Activated naive CD4-positive, alpha-beta T cell treated with anti-CD3 and anti-CD28 coated beads, Interleukin-2, amount 10 ng/mL, durations not matched to agents 7 days and 5 days (primary cell): Measurements from ENCODE around the gene SKIC8.

Experiments
- CTCF ChIA-PET: fragments of 350-600 bp; sonication (Branson Sonifier 250); formaldehyde crosslinking; loops from one replicate; lab custom pipeline; 2021; ENCODE audit warnings: antibody characterized with exemption; lab: Charles Lee
- DNase-seq: peaks from one replicate; pipeline ENCODE4 v3.0.0-alpha.2; 2020
- H3K27ac Mint-ChIP-seq: one replicate; pipeline ENCODE4 v1.8.0; 2021; ENCODE audit warnings: mild to moderate bottlenecking, moderate library complexity, mixed read lengths
- H3K27me3 Mint-ChIP-seq: one replicate; pipeline ENCODE4 v1.8.0; 2021; ENCODE audit warnings: mild to moderate bottlenecking, mixed read lengths
- H3K36me3 Mint-ChIP-seq: one replicate; pipeline ENCODE4 v1.8.0; 2021; ENCODE audit warnings: mixed read lengths
- H3K4me1 Mint-ChIP-seq: one replicate; pipeline ENCODE4 v1.8.0; 2021; ENCODE audit warnings: mixed read lengths
- H3K4me3 Mint-ChIP-seq: one replicate; pipeline ENCODE4 v1.8.0; 2021; ENCODE audit warnings: mild to moderate bottlenecking, moderate library complexity, mixed read lengths
- H3K9me3 Mint-ChIP-seq: one replicate; pipeline ENCODE4 v1.8.0; 2021; ENCODE audit warnings: mixed read lengths

The SKIC8 gene

GRCh38 chr15:78292219-78292618, 7.2 kb downstream of the SKIC8 start:
- CTCF ChIA-PET, result interaction anchor here (0.6 kb wide), 1 partner anchor 326 kb away, joined by 3 read pairs; no protein-coding TSS in a partner anchor
- H3K4me1 Mint-ChIP-seq, result peaks cover 5% of the 10 kb centered on the region
- no peak for DNase-seq
- H3K4me3 Mint-ChIP-seq, result no peak overlapping the region
- H3K27me3 Mint-ChIP-seq, result no peaks in the 10 kb centered on the region
- H3K27ac Mint-ChIP-seq, result no peak overlapping the region
- no peaks in the 10 kb centered on the region for H3K9me3 Mint-ChIP-seq
- H3K36me3 Mint-ChIP-seq, result peaks cover 13% of the 10 kb centered on the region

GRCh38 chr15:78291698-78292097, 7.7 kb downstream of the SKIC8 start:
- Mint-ChIP-seq H3K27ac (no peak overlapping the region), H3K36me3 (peaks cover 13% of the 10 kb centered on the region), H3K4me1 (peaks cover under 1% of the 10 kb centered on the region), H3K4me3 (no peak overlapping the region), H3K27me3 (no peaks in the 10 kb centered on the region), H3K9me3 (no peaks in the 10 kb centered on the region)
- DNase-seq, result no peak
- CTCF ChIA-PET, result no interaction called here

- Mint-ChIP-seq H3K36me3 (peaks cover 20% of the 10 kb centered on the region), H3K4me3 (no peak overlapping the region), H3K27me3 (no peaks in the 10 kb centered on the region), H3K4me1 (no peaks in the 10 kb centered on the region), H3K27ac (no peak overlapping the region), H3K9me3 (no peaks in the 10 kb centered on the region)
- no peak for DNase-seq
- CTCF ChIA-PET, result no interaction called here
Measured at GRCh38 chr15:78291052-78291451, 8.4 kb downstream of the SKIC8 start.

- no peaks in the 10 kb centered on the region for H3K27me3 Mint-ChIP-seq
- no peak for DNase-seq
- no peak overlapping the region for H3K4me3 Mint-ChIP-seq
- H3K9me3 Mint-ChIP-seq, result no peaks in the 10 kb centered on the region
- CTCF ChIA-PET, result interaction anchor here (1.1 kb wide), 1 partner anchor 25 kb away, joined by 3 read pairs; no protein-coding TSS in a partner anchor
- no peaks in the 10 kb centered on the region for H3K4me1 Mint-ChIP-seq
- peak overlapping the region; percentile 1 for H3K27ac Mint-ChIP-seq
- H3K36me3 Mint-ChIP-seq, result peaks cover 24% of the 10 kb centered on the region
Measured at GRCh38 chr15:78290222-78290621, 9.2 kb downstream of the SKIC8 start.

GRCh38 chr15:78284758-78285157, 14.7 kb downstream of the SKIC8 start:
- H3K27me3 Mint-ChIP-seq, result no peaks in the 10 kb centered on the region
- no peak overlapping the region for H3K27ac Mint-ChIP-seq
- H3K9me3 Mint-ChIP-seq, result no peaks in the 10 kb centered on the region
- peaks cover 39% of the 10 kb centered on the region for H3K36me3 Mint-ChIP-seq
- CTCF ChIA-PET, result interaction anchor here (0.5 kb wide), 1 partner anchor 172 kb away, joined by 3 read pairs; no protein-coding TSS in a partner anchor
- no peaks in the 10 kb centered on the region for H3K4me1 Mint-ChIP-seq
- H3K4me3 Mint-ChIP-seq, result no peak overlapping the region
- no peak for DNase-seq

GRCh38 chr15:78282324-78282723, 17.1 kb downstream of the SKIC8 start:
- H3K27ac Mint-ChIP-seq, result no peak overlapping the region
- no peak for DNase-seq
- no peak overlapping the region for H3K4me3 Mint-ChIP-seq
- peaks cover 43% of the 10 kb centered on the region for H3K36me3 Mint-ChIP-seq
- CTCF ChIA-PET, result interaction anchor here (1.0 to 2.0 kb wide), 4 partner anchors 13 to 159 kb away, joined by 3 to 5 read pairs (median 4); no protein-coding TSS in a partner anchor
- no peaks in the 10 kb centered on the region for H3K9me3 Mint-ChIP-seq
- H3K4me1 Mint-ChIP-seq, result no peaks in the 10 kb centered on the region
- H3K27me3 Mint-ChIP-seq, result no peaks in the 10 kb centered on the region

- Mint-ChIP-seq H3K27me3 (no peaks in the 10 kb centered on the region), H3K9me3 (no peaks in the 10 kb centered on the region), H3K4me1 (no peaks in the 10 kb centered on the region), H3K4me3 (no peak overlapping the region), H3K27ac (no peak overlapping the region), H3K36me3 (peaks cover 33% of the 10 kb centered on the region)
- DNase-seq, result no peak
- CTCF ChIA-PET, result interaction anchor here (2.0 kb wide), 1 partner anchor 15 kb away, joined by 5 read pairs; no protein-coding TSS in a partner anchor
Measured at GRCh38 chr15:78280319-78281072, 18.9 kb downstream of the SKIC8 start.

GRCh38 chr15:78276064-78276943, 23.1 kb downstream of the SKIC8 start:
- CTCF ChIA-PET, result no interaction called here
- no peak for DNase-seq
- no peaks in the 10 kb centered on the region for H3K4me1 Mint-ChIP-seq
- H3K4me3 Mint-ChIP-seq, result no peak overlapping the region
- peaks cover 30% of the 10 kb centered on the region for H3K36me3 Mint-ChIP-seq
- no peak overlapping the region for H3K27ac Mint-ChIP-seq
- no peaks in the 10 kb centered on the region for H3K27me3 Mint-ChIP-seq
- no peaks in the 10 kb centered on the region for H3K9me3 Mint-ChIP-seq

GRCh38 chr15:78274994-78275393, 24.4 kb downstream of the SKIC8 start:
- Mint-ChIP-seq H3K27ac (no peak overlapping the region), H3K9me3 (no peaks in the 10 kb centered on the region), H3K27me3 (no peaks in the 10 kb centered on the region), H3K4me3 (no peak overlapping the region), H3K36me3 (peaks cover 24% of the 10 kb centered on the region), H3K4me1 (no peaks in the 10 kb centered on the region)
- CTCF ChIA-PET, result no interaction called here
- DNase-seq, result no peak

- H3K27ac Mint-ChIP-seq, result no peak overlapping the region
- no peaks in the 10 kb centered on the region for H3K27me3 Mint-ChIP-seq
- CTCF ChIA-PET, result no interaction called here
- peaks cover 17% of the 10 kb centered on the region for H3K36me3 Mint-ChIP-seq
- DNase-seq, result no peak
- no peaks in the 10 kb centered on the region for H3K9me3 Mint-ChIP-seq
- no peak overlapping the region for H3K4me3 Mint-ChIP-seq
- H3K4me1 Mint-ChIP-seq, result peaks cover 2% of the 10 kb centered on the region
Measured at GRCh38 chr15:78272776-78273175, 26.6 kb downstream of the SKIC8 start.

GRCh38 chr15:78272316-78272715, 27.1 kb downstream of the SKIC8 start:
- H3K36me3 Mint-ChIP-seq, result peaks cover 16% of the 10 kb centered on the region
- H3K4me1 Mint-ChIP-seq, result peaks cover 3% of the 10 kb centered on the region
- DNase-seq, result no peak
- CTCF ChIA-PET, result no interaction called here
- no peak overlapping the region for H3K4me3 Mint-ChIP-seq
- H3K9me3 Mint-ChIP-seq, result no peaks in the 10 kb centered on the region
- no peak overlapping the region for H3K27ac Mint-ChIP-seq
- no peaks in the 10 kb centered on the region for H3K27me3 Mint-ChIP-seq

- peaks cover 25% of the 10 kb centered on the region for H3K4me1 Mint-ChIP-seq
- peak overlapping the region; percentile 28 for H3K27ac Mint-ChIP-seq
- CTCF ChIA-PET, result interaction anchor here (1.5 to 2.8 kb wide), 2 partner anchors 33 to 159 kb away, joined by 4 to 7 read pairs; partner anchors contain the start of gene SKIC8
- no peaks in the 10 kb centered on the region for H3K27me3 Mint-ChIP-seq
- H3K9me3 Mint-ChIP-seq, result no peaks in the 10 kb centered on the region
- DNase-seq, result no peak
- peaks cover 6% of the 10 kb centered on the region for H3K36me3 Mint-ChIP-seq
- H3K4me3 Mint-ChIP-seq, result no peak overlapping the region
Measured at GRCh38 chr15:78266806-78267205, 32.6 kb downstream of the SKIC8 start.

- no peaks in the 10 kb centered on the region for H3K27me3 Mint-ChIP-seq
- H3K4me1 Mint-ChIP-seq, result peaks cover 25% of the 10 kb centered on the region
- CTCF ChIA-PET, result interaction anchor here (0.6 to 2.8 kb wide), 4 partner anchors 24 to 158 kb away, joined by 3 to 7 read pairs (median 4); partner anchors contain the start of gene SKIC8
- H3K27ac Mint-ChIP-seq, result no peak overlapping the region
- H3K9me3 Mint-ChIP-seq, result no peaks in the 10 kb centered on the region
- DNase-seq, result no peak
- H3K4me3 Mint-ChIP-seq, result no peak overlapping the region
- peaks cover 6% of the 10 kb centered on the region for H3K36me3 Mint-ChIP-seq
Measured at GRCh38 chr15:78266229-78266628, 33.2 kb downstream of the SKIC8 start.

GRCh38 chr15:78265752-78266224, 33.6 kb downstream of the SKIC8 start:
- peaks cover 25% of the 10 kb centered on the region for H3K4me1 Mint-ChIP-seq
- CTCF ChIA-PET, result interaction anchor here (0.6 to 2.8 kb wide), 8 partner anchors 12 to 158 kb away, joined by 3 to 7 read pairs (median 4); partner anchors contain the start of gene SKIC8
- no peak for DNase-seq
- H3K27me3 Mint-ChIP-seq, result no peaks in the 10 kb centered on the region
- H3K9me3 Mint-ChIP-seq, result no peaks in the 10 kb centered on the region
- H3K4me3 Mint-ChIP-seq, result peak overlapping the region; percentile 76
- peak overlapping the region; percentile 91 for H3K27ac Mint-ChIP-seq
- peaks cover 6% of the 10 kb centered on the region for H3K36me3 Mint-ChIP-seq
